Heart left ventricle (tissue), 13 donors: ENCODE data around the gene TMC4.

ENCODE experiments used
- CTCF ChIP-seq, 12 donors: fragments of 200-600 bp; sonication (generic) in 4 of 12; IDR thresholded peaks; one replicate each; pipeline versions ENCODE4 v1.5.0 to v1.8.0; 2018 to 2022; ENCODE audit warnings: antibody characterized with exemption in 12 of 12, mild to moderate bottlenecking in 5 of 12
- POLR2A ChIP-seq, 2 donors: fragments of 450-650 bp; IDR thresholded peaks; one replicate each; pipeline ENCODE4 v1.6.1; 2017; ENCODE audit warnings: antibody characterized with exemption in 2 of 2, mild to moderate bottlenecking in 2 of 2, moderate library complexity in 2 of 2
- donor health status: ischemic (EF 13 %, LVEDD 7.1; RV severe dilation, severe dysfunction).
- donor health status: DM: no; HTN: yes; CAD: no.
- donor health status: DM: no; HTN: no; CAD: no.
- donor health status: ischemic (EF 25% LVEDD 6.9; RV normal size, moderate dysfunction).
- donor health status: ischemic (EF 25% LVEDD 5.7; RV mildly dilated, moderate dysfunction).
- donor health status: ischemic (EF 35%, LVEDD 5.7; RV mildly dilated, moderate dysfunction).
- donor health status: nonischemic (EF 11% LVEDD 7.7; RV severe dilation, severe dysfunction).
- donor health status: DM: yes; HTN: yes; CAD: no.
- donor health status: PGD.
- donor health status: ischemic (EF 29% LVEDD 5.4; RV normal size, mild dysfunction).
- donor health status: nonischemic (EF 23%, LVEDD 6.1; RV moderate dilation, normal function).

- no peak for TF ChIP-seq POLR2A (IDR thresholded peaks at IDR 0.05)
- TF ChIP-seq CTCF (IDR thresholded peaks at IDR 0.05) = no peak
Observed at GRCh38 chr19:54209811-54210494, 37.0 kb upstream of the TMC4 start.
